Measurements from ENCODE around the gene NAALADL2. TPM values are rescaled to one million over a fixed set of nuclear protein-coding genes. Genes with fewer than 3 reads are reported as not detected.

NAALADL2 gene
- total and polyA plus RNA-seq, 2 donors (not counting 3 experiments of a cell fraction or from before 2014, with no cell fraction given) = 1.1 to 4.0 TPM

DNA sequence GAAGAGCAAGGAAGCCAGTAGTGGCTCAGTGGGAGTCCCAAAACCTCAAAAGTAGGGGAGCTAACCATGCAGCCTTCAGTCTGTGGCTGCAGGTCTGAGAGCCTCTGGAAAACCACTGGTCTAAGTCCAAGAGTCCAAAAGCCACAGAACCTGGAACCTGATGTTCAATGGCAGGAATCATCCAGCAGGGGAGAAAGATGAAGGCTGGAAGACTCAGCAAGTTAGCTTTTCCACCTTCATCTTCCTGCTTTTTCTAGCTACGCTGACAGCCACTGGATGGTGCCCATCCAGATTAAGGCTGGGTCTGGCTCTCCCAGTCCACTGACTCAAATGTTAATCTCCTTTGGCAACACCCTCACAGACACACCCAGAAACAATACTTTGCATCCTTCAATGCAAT, 626.3 kb downstream of the NAALADL2 start:
- Histone ChIP-seq H3K36me3 (ENCODE audit: control insufficient read depth in 2 of 2, extremely low read depth in 1 of 2, insufficient read depth in 2 of 2, low read length in 2 of 2) (no peaks in the 10 kb centered on the region), H3K27me3 (ENCODE audit: control insufficient read depth in 2 of 2, insufficient read depth in 2 of 2, low read length in 2 of 2) (no peaks in the 10 kb centered on the region), H4K20me1 (replicated peaks; ENCODE audit: control insufficient read depth, extremely low read depth, insufficient read depth, low read length) (no peaks in the 10 kb centered on the region), H3K79me2 (ENCODE audit: control insufficient read depth, insufficient read depth, low read length) (no peaks in the 10 kb centered on the region), H2AFZ (ENCODE audit: low read depth, low read length) (no peak overlapping the region), H3K9me3 (replicated peaks; ENCODE audit: control insufficient read depth, insufficient read depth, low read length) (no peaks in the 10 kb centered on the region), H3K9ac (replicated peaks; ENCODE audit: extremely low read depth, insufficient read depth, low read length) (no peak overlapping the region), H3K4me2 (ENCODE audit: insufficient read depth, low read length) (no peak overlapping the region), H3K27ac (ENCODE audit: insufficient read depth, low read depth, low read length) (no peak overlapping the region), H3K4me3 (replicated peaks in 1 of 3; ENCODE audit: insufficient read depth in 1 of 3, low read depth in 1 of 3, low read length in 3 of 3) (no peak overlapping the region), H3K9me1 (replicated peaks; ENCODE audit: control insufficient read depth, extremely low read depth, insufficient read depth, low read length) (no peaks in the 10 kb centered on the region), H3K4me1 (ENCODE audit: control insufficient read depth, extremely low read depth, insufficient read depth, low read length) (no peaks in the 10 kb centered on the region)
- dilution Hi-C loops (cut with MboI; ENCODE audit: extremely low pct_ligation_motif_present, low sequenced_read_pairs) = no loop called here
- DNase-seq (ENCODE audit: low read depth, low spot score) = no peak
- no peak for FAIRE-seq
- no peak for TF ChIP-seq POLR2A (IDR thresholded peaks at IDR 0.05; ENCODE audit: low read depth, low read length)
- no peak for TF ChIP-seq FOS (IDR thresholded peaks at IDR 0.05; ENCODE audit: borderline replicate concordance, insufficient read depth, low read length)
- no peak for TF ChIP-seq CTCF (IDR thresholded peaks at IDR 0.05; ENCODE audit: extremely low read depth in 1 of 2, insufficient read depth in 1 of 2, low read depth in 1 of 2, low read length in 2 of 2)
- CTCF ChIA-PET = interaction anchor here (1.0 to 1.1 kb wide), 2 partner anchors 9 to 17 kb away, joined by 3 read pairs; no protein-coding TSS in a partner anchor
- BruUV-seq (replicated peaks) = no TSS peak
- intact Hi-C loops (cut with micrococcal nuclease) = no loop called here
- POLR2A ChIA-PET = interaction anchor here (0.5 kb wide), 1 partner anchor 813 kb away, joined by 3 read pairs; no protein-coding TSS in a partner anchor

- no peak for FAIRE-seq
- CTCF ChIA-PET = no interaction called here
These were observed 627.1 kb downstream of the NAALADL2 start for GRCh38 chr3:175486255-175486654.

More at GRCh38 chr3:175486255-175486654, 627.1 kb downstream of the NAALADL2 start:
- no peaks in the 10 kb centered on the region for H3K27me3 ChIP-seq (ENCODE audit: control insufficient read depth in 2 of 2, insufficient read depth in 2 of 2, low read length in 2 of 2)
- intact Hi-C loops (cut with micrococcal nuclease) (no loop called here), dilution Hi-C loops (cut with MboI; ENCODE audit: extremely low pct_ligation_motif_present, low sequenced_read_pairs) (no loop called here)
- no peaks in the 10 kb centered on the region for H3K9me3 ChIP-seq (replicated peaks; ENCODE audit: control insufficient read depth, insufficient read depth, low read length)
- H3K9ac ChIP-seq (replicated peaks; ENCODE audit: extremely low read depth, insufficient read depth, low read length) = no peak overlapping the region
- H3K4me3 ChIP-seq (replicated peaks in 1 of 3; ENCODE audit: insufficient read depth in 1 of 3, low read depth in 1 of 3, low read length in 3 of 3) = no peak overlapping the region
- H2AFZ ChIP-seq (ENCODE audit: low read depth, low read length) = no peak overlapping the region
- no peaks in the 10 kb centered on the region for H3K79me2 ChIP-seq (ENCODE audit: control insufficient read depth, insufficient read depth, low read length)
- H3K4me1 ChIP-seq (ENCODE audit: control insufficient read depth, extremely low read depth, insufficient read depth, low read length) = no peaks in the 10 kb centered on the region
- no TSS peak for BruUV-seq (replicated peaks)
- H3K4me2 ChIP-seq (ENCODE audit: insufficient read depth, low read length) = no peak overlapping the region
- H4K20me1 ChIP-seq (replicated peaks; ENCODE audit: control insufficient read depth, extremely low read depth, insufficient read depth, low read length) = no peaks in the 10 kb centered on the region
- H3K36me3 ChIP-seq (ENCODE audit: control insufficient read depth in 2 of 2, extremely low read depth in 1 of 2, insufficient read depth in 2 of 2, low read length in 2 of 2) = no peaks in the 10 kb centered on the region
- H3K27ac ChIP-seq (ENCODE audit: insufficient read depth, low read depth, low read length) = no peak overlapping the region
- no peak for DNase-seq (ENCODE audit: low read depth, low spot score)
- TF ChIP-seq GATA2 (IDR thresholded peaks at IDR 0.05; ENCODE audit: insufficient read depth, insufficient read length, low read depth, low read length) (no peak), POLR2A (IDR thresholded peaks at IDR 0.05; ENCODE audit: low read depth, low read length) (no peak), POLR2AphosphoS5 (IDR thresholded peaks at IDR 0.05; ENCODE audit: insufficient read depth, low read depth, low read length) (no peak), JUN (IDR thresholded peaks at IDR 0.05; ENCODE audit: borderline replicate concordance, insufficient read depth, insufficient read length, low read depth) (no peak), FOS (IDR thresholded peaks at IDR 0.05; ENCODE audit: borderline replicate concordance, insufficient read depth, low read length) (no peak), CTCF (IDR thresholded peaks at IDR 0.05; ENCODE audit: extremely low read depth in 1 of 2, insufficient read depth in 1 of 2, low read depth in 1 of 2, low read length in 2 of 2) (no peak), MYC (IDR thresholded peaks at IDR 0.05; ENCODE audit: low read depth, low read length) (no peak), EZH2 (IDR thresholded peaks at IDR 0.05; ENCODE audit: borderline replicate concordance, low read depth, low read length, severe bottlenecking) (no peak)
- TF ChIP-seq, protein P1, sequence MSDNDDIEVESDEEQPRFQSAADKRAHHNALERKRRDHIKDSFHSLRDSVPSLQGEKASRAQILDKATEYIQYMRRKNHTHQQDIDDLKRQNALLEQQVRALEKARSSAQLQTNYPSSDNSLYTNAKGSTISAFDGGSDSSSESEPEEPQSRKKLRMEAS (IDR thresholded peaks at IDR 0.05; ENCODE audit: insufficient read depth, insufficient read length) = no peak
- POLR2A ChIA-PET = no interaction called here
- H3K9me1 ChIP-seq (replicated peaks; ENCODE audit: control insufficient read depth, extremely low read depth, insufficient read depth, low read length) = no peaks in the 10 kb centered on the region

All from endothelial cell of umbilical vein (primary cell).